Measurements from ENCODE around the gene PLIN3.
"Not testable (repeated sequence)": the region's sequence is repeated elsewhere in the genome, so short reads cannot be mapped to it uniquely, and the experiment has no call there.

PLIN3 gene

GRCh38 chr19:4852484-4852883 lies 15.0 kb downstream of the PLIN3 start:
- no peak for DNase-seq (ENCODE audit: extremely low spot score, insufficient read length, low read depth)
- no peak for FAIRE-seq

GRCh38 chr19:4851551-4852290 lies 15.7 kb downstream of the PLIN3 start:
- DNase-seq (ENCODE audit: extremely low spot score, insufficient read length, low read depth) = no peak
- FAIRE-seq = peak; percentile 75

- no peak for FAIRE-seq
Observed at GRCh38 chr19:4849019-4849418, 18.4 kb downstream of the PLIN3 start.

GRCh38 chr19:4847190-4847973 lies 20.1 kb downstream of the PLIN3 start:
- FAIRE-seq (no peak), DNase-seq (ENCODE audit: extremely low spot score, insufficient read length, low read depth) (no peak)

More at GRCh38 chr19:4849019-4849418, 18.4 kb downstream of the PLIN3 start:
- DNase-seq (ENCODE audit: extremely low spot score, insufficient read length, low read depth) = no peak

GRCh38 chr19:4845975-4846374 lies 21.5 kb downstream of the PLIN3 start:
- FAIRE-seq; DNase-seq (ENCODE audit: extremely low spot score, insufficient read length, low read depth): not testable (repeated sequence)

GRCh38 chr19:4844348-4845179 lies 22.9 kb downstream of the PLIN3 start:
- FAIRE-seq (peak; percentile 84), DNase-seq (ENCODE audit: extremely low spot score, insufficient read length, low read depth) (no peak)

GRCh38 chr19:4843647-4843965 lies 23.9 kb downstream of the PLIN3 start:
- no peak for DNase-seq (ENCODE audit: extremely low spot score, insufficient read length, low read depth)
- no peak for FAIRE-seq

GRCh38 chr19:4839192-4839591 lies 28.3 kb downstream of the PLIN3 start:
- DNase-seq (ENCODE audit: extremely low spot score, insufficient read length, low read depth) = no peak
- FAIRE-seq = no peak

GRCh38 chr19:4832776-4833175 lies 34.7 kb downstream of the PLIN3 start:
- DNase-seq (ENCODE audit: extremely low spot score, insufficient read length, low read depth) (no peak), FAIRE-seq (no peak)

- DNase-seq (ENCODE audit: extremely low spot score, insufficient read length, low read depth); FAIRE-seq: not testable (repeated sequence)
Observed at GRCh38 chr19:4831979-4832340, 35.5 kb downstream of the PLIN3 start.

GRCh38 chr19:4831304-4831978 lies 36.0 kb downstream of the PLIN3 start, which contains the start of gene TICAM1:
Gene TICAM1, minus strand, starts transcription at chr19:4831712. Its CDS starts 13,335 bp downstream, at chr19:4818377.
- FAIRE-seq = peak; percentile 90
- no peak for DNase-seq (ENCODE audit: extremely low spot score, insufficient read length, low read depth)

GRCh38 chr19:4830768-4831265 lies 36.6 kb downstream of the PLIN3 start:
- FAIRE-seq (peak; percentile 63), DNase-seq (ENCODE audit: extremely low spot score, insufficient read length, low read depth) (no peak)

GRCh38 chr19:4830332-4830731 lies 37.1 kb downstream of the PLIN3 start:
- FAIRE-seq = no peak
- DNase-seq (ENCODE audit: extremely low spot score, insufficient read length, low read depth) = no peak

- peak; percentile 69 for FAIRE-seq
- no peak for DNase-seq (ENCODE audit: extremely low spot score, insufficient read length, low read depth)
Observed at GRCh38 chr19:4829001-4829712, 38.3 kb downstream of the PLIN3 start.

- FAIRE-seq = no peak
- DNase-seq (ENCODE audit: extremely low spot score, insufficient read length, low read depth) = no peak
Observed at GRCh38 chr19:4823577-4823976, 43.9 kb downstream of the PLIN3 start.

GRCh38 chr19:4822354-4822753 lies 45.1 kb downstream of the PLIN3 start:
- not testable (repeated sequence) for DNase-seq (ENCODE audit: extremely low spot score, insufficient read length, low read depth)

GRCh38 chr19:4821265-4821664 lies 46.2 kb downstream of the PLIN3 start:
- no peak for FAIRE-seq
- DNase-seq (ENCODE audit: extremely low spot score, insufficient read length, low read depth) = no peak

More at GRCh38 chr19:4822354-4822753, 45.1 kb downstream of the PLIN3 start:
- FAIRE-seq = not testable (repeated sequence)

- DNase-seq (ENCODE audit: extremely low spot score, insufficient read length, low read depth) (no peak), FAIRE-seq (no peak)
Observed at GRCh38 chr19:4817467-4818277, 49.8 kb downstream of the PLIN3 start.
